Stimulated activated CD4-positive, alpha-beta T cell treated with anti-CD3 and anti-CD28 coated beads, TNF-alpha, amount 100 ng/mL, for 4 hours (primary cell): ENCODE measurements around the gene DENND1A.
"Not testable (repeated sequence)": the region's sequence is repeated elsewhere in the genome, so short reads cannot be mapped to it uniquely, and the experiment has no call there.

ENCODE experiments used
- DNase-seq, 3 experiments: peaks; one replicate each; pipeline ENCODE4 v3.0.0-alpha.2; 2020; ENCODE audit warnings: low read depth in 3 of 3

Gene DENND1A

DNA sequence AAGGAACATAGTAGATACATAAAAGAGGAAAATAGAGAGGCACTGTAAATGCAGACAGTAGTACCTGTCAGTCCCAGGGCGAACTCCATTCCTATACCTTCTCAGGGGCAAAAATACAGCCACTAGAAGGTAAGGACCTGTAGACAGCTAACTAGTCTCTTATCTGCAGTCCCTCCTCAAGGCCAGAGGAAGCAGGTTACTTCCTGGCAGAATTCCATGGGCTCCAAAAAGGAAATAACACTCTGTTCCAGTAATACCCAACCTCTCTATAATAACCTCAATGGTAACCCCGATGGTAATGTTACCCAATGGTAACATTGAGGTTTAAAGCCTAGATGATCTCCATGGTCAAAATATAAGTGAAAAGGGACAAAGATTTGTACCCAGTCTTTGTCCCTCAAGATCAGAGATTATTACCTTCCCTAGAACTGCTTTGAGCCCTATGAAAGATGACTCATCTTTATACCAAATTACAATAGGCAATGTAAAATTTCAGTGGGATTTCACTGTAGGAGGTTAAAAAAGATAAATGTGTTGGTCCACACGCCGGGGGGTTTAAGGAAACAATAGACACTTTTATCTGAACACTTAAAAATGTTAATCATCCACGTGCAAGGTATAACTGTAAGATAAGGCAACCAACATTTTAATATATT is 113.0 kb downstream of the DENND1A start:
- no peak for DNase-seq

DNA sequence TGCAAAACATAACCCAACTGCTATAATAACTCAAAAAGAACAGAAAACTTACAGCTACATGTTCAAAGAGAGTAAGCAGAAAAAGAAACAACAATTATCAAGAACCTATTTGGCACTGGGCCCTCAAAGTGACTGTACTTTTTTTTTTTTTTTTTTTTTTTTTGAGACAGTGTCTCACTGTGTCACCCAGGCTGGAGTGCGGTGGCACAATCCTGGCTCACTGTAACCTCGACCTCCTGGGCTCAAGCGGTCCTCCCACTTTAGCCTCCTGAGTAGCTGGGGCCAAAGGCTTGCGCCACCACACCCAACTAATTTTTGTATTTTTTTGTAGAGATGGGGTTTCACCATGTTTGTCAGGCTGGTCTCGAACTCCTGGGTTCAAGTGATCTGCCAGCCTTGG is 114.1 kb downstream of the DENND1A start:
- not testable (repeated sequence) for DNase-seq

DNA sequence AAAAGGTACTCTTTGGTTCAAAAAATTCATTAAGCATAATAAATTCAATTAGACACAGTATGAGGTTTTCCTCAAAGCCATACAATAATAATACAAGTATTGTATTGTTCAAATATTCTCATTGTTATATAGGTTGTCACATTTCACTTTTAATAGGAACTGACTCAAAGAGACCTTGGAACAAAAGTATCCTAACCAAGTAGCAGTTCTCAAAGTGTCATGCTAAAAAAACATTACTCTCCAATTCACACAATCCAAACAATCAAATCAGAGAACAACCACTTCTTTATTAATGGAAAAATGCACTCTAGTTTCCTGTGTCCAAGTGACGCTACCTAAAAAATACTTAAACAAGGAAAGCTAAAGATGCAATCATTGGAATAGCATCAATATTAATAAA is 115.4 kb downstream of the DENND1A start:
- DNase-seq, result no peak

DNA sequence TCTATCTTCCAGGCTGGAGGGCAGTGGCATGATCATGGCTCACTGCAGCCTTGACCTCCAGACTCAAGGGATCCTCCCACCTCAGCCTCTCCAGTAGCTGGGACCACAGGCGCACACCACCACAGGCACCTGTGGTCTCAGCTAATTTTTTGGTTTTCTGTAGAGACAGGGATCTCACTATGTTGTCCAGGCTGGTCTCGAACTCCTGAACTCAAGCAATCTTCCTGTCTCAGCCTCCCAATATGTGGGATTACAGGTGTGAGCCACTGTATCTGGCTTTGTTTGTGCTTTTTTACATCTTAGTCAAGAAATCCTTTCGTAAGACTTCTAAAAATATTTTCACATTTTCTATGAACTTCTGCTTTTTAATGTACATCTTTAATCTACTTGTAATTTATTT is 116.9 kb downstream of the DENND1A start:
- DNase-seq, result no peak

DNA sequence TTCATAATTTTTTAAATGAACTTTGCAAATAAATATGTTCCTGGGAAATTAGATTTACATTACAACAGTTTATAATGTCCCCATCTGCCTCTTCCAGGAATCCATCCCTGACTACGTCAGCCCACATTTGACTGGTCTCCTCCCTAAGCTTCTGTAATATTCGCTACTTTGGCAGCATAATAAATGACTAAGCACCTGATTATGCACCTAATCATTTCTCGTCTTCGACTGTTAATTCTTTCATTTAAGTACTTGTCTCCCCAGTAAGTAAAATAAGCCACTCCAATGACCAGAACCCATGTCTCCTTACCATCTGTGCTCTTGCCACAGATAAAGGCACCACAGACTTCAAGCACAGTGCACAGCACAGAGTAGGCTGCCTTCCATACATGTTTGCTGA is 122.7 kb downstream of the DENND1A start:
- no peak for DNase-seq

DNA sequence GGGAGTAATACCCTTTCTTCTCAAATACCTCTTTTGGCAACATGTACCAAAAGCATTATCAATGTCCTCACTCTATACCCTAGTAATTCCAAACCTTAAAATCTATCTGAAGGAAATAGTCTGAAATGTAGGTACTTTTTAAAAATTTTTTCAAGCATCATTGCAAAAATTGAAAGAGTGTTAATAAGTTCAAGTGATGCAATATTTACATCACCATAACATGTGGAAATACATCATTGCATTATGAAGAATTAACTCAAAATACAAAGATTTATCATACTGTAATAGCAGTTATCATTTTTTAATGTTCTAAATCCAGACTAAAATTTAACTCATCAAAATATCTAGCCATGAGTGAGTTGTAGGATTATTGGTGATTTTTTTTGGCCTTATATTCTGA is 123.1 kb downstream of the DENND1A start:
- DNase-seq, result no peak

DNA sequence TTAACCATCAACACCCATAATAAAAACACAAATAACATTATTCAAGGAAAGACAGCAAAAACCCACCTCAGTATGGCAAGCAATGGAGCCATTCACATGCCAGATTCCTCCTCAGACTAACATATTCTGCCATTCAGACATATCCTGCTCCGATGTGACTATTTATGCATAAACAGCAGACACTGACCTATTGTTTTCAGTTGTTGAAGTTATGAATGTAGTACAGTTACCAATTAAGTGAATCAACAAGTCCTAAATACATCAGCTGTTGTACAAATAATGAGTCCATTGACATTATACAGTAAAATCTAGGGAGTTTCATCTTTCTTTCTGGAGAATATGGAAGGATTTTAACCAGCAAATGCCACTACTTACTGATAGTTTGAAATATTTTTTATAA is 131.7 kb downstream of the DENND1A start:
- DNase-seq, result no peak

DNA sequence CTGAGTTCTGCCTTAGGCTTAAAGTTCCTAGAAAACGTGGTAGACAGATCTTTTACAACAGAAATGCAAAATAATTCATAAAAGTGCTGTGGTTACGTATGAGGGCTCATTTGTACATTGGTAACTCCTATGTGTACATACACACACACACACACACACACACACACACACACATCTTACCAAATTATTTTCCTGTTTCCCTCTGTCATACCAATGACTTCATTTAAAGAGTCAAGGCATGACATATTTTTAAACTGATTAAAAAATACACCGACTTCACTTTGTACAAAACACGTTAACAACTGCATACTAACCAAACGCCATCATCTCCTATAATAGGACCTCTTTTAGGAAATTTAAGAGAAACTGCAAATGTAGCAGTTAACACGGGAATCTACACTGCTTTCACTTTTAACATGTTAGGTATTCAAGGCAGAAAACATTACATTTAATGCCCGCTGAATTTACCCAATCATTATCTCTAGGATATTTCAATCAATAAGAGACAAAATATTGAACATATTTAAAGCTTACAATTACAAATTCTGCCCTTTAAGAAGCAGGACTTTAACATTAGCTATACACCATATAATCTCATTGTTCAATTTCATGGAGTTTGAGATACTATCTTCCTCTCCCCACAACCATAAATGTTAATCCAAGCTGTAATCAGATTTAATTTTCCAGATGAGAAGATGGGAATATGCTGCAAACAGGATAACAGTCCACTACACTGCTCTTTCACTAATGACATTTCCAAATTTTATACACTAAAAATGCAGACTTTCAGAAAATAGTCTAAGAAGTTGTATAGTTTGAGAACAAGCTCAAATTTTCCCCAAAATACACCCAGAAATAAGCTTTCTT is 133.1 kb downstream of the DENND1A start:
- DNase-seq, result no peak

DNA sequence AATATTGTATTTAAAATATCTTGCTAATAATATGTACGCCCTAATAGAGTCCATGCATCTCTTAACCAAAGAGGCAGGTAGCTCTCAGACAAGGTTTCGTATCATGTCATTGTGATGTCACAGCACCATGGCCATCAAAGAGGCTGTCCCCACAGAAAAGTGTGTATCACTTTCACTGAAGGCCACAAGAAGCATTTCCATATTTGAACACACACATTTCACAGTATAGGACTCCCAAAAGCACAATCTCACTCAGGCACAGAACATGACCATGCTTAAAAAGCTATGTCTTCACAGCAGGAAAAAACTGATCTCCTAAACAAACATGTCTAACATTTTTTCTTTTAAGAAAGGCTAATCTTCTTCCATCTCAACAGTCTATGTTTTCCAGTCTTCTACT is 133.8 kb downstream of the DENND1A start:
- DNase-seq, result no peak

DNA sequence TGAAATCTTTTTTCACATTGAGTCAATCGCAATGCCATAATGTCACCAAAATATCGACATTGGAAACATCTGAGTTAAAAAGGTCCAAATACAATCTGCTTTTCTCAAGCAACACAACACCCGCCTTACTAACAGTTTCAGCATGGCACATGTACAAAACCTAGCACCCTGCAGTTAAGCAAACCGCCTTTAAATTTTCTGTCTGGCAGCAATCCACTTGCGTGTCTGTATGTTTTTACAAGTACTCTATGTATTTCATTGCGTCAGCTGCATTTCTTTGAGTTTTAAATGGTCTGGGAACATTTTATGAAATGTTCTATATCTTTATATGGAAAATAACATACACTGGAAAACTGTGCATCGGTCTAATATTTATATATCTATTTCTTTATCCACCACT is 134.6 kb downstream of the DENND1A start:
- DNase-seq, result no peak

DNA sequence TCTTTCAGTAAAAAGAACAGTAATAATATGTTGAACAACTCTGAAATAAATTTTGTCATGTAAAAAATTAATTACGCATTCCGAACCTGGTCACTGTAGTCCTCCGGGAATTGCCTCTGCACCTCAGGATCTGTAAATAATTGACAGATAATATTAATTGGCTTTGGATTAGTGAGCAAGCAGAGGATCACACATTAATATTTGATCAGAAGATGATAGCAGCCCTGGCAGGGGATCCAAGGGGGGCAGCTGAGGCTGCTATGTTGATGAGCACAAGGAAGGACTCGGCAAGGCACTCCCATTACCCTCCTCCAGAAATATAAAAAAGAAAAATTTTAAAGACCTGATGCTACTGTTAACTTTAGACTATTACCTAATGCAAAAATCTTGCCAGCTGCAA is 137.4 kb downstream of the DENND1A start:
- no peak for DNase-seq

DNA sequence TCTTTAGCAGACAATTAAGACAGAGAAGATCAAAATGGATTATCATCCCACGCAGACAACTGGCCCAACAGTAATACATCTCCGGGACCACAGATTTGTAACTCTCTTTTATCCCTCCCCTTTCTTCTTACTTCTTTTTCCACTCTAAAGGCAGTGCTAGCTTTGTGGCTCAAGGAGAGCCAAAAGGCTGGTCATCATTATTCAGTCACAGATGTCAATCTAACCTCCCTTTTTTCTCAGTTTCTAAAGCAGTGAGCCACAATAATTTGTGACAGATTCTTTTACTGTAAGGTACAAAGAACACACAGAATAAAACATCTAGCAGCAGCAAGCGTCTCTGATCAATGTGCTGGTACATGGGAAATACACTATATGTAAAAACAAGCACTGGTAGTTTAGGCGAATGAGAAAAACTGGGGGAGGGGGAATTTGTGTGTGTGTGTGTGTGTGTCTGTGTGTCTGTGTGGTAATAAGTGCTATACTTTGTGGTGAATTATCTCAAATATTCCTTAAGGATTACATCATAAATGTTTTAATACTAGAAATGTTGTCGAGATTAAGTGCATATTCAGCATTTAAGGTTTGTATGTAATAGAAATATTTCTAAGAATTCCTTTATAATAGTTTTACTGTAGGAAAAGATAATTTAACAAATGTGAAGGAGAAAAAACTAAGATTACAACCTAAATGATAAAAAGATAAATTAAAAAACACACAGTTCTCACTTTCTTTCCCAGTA is 140.2 kb downstream of the DENND1A start:
- DNase-seq, result no peak

DNA sequence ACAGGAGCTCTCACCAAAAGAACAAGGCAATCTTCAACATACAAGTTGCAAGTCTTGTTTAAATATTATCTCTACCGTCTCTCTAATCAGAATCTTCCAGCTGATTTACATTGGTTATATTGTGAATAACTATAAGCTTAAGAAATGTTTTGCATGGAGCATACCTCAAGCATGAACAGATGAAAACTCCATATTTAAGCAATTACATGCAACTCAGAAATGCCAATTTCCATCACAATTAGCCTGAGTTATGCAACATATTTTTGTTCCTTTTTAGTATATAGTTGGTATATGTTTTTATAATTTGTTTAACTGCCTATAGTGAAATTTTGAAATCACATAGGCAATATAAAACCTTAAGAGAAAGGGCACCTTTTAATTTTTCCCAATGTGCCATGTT is 142.5 kb downstream of the DENND1A start:
- no peak for DNase-seq

DNA sequence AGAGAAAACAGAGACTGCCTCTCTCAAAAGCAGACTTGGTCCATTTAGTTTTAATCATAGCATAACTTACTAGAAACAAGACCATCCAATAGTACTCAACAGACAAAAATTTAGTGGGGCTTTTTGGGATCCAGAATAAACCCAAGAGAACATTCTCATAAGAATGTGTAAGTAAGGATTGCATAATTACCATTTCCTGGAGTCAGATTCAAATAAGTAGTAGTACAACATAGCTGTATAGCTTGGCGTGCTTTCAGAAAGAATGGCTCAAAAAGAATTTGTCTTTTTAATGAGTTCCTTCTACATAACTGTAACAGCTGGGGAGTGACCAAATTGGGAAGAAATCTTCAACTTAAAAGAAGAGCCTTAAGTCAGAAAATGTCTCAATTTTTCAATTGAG is 145.4 kb downstream of the DENND1A start:
- no peak for DNase-seq

DNA sequence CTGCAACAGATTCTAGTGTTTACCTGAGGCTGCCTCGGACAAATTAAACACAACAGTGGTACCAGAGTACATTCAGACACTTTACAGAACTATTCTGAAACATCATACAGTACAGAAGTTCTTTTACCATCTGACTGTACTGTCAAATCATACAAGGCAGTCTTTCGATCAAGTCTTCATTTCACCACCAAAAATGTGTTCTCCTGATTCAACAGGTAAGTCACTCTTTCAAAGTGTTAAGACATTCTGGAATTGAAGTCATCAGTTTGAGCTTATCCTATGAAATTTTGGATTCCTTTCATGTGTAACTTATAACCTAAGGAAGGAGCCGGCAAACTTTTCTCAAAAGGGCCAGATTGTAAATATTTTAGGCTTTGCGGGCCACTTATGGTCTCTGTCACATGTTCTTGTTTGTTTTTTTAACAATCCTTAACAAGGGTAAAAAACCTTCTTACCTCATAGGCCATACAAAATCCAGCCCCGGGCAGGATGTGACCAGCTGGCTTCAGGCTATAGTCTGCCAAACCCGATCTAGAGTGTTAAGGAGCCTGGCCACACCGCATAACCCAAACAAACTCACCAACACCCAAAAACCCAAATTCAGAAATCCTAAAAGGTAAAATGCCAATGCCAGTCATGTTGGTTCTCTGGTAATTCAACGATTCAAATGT is 151.6 kb downstream of the DENND1A start:
- DNase-seq, result no peak

DNA sequence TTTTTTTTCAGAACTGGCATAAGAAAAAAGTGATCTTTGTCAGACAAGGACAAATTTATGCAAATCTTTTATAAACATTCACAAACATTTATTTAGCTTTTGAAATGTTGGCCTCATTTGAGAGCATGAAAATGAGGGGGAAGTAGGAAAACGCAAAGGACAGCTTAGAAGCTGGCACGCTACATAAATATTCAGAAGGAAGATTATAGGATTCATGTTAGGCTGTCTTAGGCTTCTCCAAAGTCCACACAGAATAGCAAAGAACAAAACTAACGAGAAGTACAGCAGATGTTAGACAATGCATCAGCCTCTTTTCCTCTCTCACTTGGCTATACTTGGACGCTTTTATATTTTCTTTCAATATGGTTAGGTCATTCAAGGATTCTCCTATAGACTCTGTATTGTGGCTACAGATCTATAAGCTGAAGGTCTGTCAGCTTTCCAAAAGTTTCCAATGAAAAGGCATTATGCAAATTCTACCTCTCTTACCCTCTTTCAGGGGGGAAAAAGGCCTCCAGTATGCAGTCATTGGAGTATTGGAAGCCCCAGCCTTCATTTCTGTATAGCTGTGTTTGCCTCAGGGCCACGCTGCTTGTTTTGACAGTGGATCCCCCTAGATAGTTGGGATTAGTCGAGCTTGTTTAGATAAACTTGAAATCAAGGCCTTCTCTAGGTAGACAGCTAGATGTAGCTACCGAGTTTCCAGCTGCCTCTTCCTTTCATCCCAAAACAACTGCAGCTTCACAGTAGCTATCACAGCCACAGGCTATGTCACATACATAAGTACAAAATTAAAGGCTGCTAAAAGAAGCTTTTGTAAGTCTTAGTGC is 153.0 kb downstream of the DENND1A start:
- no peak for DNase-seq

DNA sequence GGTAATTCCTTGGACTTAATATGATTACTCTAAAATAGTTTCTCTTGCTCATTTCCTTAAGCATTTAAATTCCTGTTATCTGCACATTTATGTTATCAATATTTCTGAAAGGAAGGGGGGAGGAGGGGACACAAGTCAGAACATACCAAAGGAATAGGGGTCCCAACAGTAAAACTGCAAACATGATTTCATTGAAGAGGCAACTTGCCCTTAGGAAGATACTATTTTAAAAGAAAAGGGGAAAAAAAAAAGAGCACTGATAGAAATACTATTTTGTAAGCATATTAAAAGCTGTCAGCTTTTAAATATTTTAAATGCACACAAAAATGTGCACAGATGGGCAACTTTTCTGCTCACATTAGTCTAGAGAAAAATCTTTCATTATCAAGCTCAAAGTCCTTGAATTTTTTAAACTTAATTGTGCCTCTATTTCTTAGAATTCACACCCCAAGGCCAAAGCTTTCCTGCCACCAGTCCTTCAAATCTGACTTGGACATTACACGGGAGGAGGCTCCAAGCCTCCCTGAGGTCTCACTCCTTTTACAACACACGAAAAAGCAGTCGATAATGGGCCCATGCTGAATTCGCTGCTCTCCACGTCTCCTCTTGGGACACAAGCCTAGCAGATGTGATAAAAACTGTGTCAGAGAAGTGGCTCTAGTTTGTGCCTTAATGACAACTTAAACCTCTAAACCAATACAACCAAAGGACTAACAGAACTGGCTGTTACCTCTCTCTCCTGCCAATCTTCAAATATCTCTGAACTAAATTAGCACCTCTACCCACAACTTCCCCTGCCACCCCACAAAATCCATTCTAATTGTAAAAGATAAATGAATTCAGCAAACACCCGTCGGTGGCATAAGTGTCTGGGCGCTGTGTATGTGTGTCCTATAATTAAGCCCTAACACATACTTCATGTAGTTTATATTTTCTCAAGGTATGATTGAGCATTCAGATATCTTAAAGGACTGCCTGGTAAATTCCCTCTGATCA is 154.3 kb downstream of the DENND1A start:
- no peak for DNase-seq

DNA sequence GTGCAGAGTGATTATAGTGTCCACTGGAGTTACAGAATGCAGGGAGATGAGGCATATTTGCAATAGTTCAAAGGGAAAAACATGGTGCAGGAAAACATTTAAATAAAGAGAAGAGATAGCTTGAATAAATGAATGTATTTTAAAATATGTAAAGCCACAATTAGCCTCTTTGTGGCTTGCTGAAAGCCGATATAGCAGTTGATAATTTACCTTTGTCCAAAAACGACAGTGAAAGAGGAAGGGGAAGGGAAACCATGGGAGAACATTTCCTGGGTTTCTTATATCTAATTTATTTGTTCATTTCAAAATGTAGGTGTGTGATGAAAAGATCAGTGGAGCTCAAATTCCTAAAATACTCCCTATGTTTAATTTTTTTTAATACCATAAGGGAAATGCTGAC is 156.1 kb downstream of the DENND1A start:
- no peak for DNase-seq

DNA sequence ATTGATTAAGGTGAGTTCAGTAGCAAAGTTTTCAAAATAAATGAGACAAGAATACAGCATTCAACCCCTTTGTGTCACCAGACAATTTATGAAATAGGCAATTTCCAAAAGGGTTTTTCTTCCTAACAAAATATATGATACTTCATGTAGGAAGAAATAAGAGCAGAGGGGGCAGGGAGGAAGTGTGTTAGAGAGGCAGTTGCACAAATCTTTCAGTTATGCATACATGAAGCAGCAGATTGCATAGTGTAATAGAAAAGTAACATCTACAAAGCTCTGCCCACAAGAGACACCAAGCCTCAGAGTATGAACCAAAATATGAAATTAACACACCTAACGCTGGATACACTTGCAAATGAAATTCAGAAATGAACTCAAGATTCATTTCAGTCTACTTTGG is 157.0 kb downstream of the DENND1A start:
- DNase-seq, result no peak

DNA sequence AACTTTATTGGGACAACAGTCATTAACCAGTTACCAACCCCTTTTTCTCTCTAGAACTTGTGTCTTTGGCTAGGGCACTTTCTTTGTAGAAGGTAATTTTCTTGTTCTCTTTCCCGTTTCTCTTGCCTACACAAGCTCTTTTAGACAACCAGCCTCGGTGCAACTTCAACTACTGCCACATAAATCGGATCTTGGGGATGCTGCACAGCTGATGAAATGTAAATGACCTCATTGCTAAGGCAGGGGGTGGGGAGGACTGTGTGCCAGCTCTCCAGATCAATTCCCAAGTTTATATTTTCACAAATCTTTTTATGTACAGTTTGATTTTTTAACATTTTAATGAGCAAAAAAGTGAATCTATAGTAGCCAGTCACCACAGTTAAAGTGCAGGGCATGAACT is 157.6 kb downstream of the DENND1A start:
- no peak for DNase-seq
